HUES6 (cell line): Measurements from ENCODE around the gene JCHAIN.
"Not testable (repeated sequence)": the region's sequence is repeated elsewhere in the genome, so short reads cannot be mapped to it uniquely, and the experiment has no call there.

Source experiments
- H3K27ac ChIP-seq: 2 replicates; pipeline ENCODE4 v1.7.0; 2013; ENCODE audit warnings: low read depth, mild to moderate bottlenecking, low read length, inconsistent platforms
- H3K27me3 ChIP-seq: 2 replicates; pipeline ENCODE4 v1.6.1; 2013; ENCODE audit warnings: low read length; ENCODE audit not compliant: control insufficient read depth, insufficient read depth
- H3K36me3 ChIP-seq: 2 replicates; pipeline ENCODE4 v1.6.1; 2013; ENCODE audit warnings: low read length; ENCODE audit not compliant: control insufficient read depth, insufficient read depth
- H3K4me1 ChIP-seq: 2 replicates; pipeline ENCODE4 v1.6.1; 2013; ENCODE audit warnings: low read length; ENCODE audit not compliant: control insufficient read depth, insufficient read depth
- H3K4me3 ChIP-seq: 2 replicates; pipeline ENCODE4 v1.5.1; 2013; ENCODE audit warnings: low read depth, low read length
- H3K9ac ChIP-seq: one replicate; pipeline ENCODE4 v1.6.1; 2013; ENCODE audit warnings: mild to moderate bottlenecking, low read length
- H3K9me3 ChIP-seq: 2 replicates; pipeline ENCODE4 v1.6.1; 2013; ENCODE audit warnings: low read depth, low read length; ENCODE audit not compliant: control insufficient read depth, insufficient read depth

JCHAIN gene

DNA sequence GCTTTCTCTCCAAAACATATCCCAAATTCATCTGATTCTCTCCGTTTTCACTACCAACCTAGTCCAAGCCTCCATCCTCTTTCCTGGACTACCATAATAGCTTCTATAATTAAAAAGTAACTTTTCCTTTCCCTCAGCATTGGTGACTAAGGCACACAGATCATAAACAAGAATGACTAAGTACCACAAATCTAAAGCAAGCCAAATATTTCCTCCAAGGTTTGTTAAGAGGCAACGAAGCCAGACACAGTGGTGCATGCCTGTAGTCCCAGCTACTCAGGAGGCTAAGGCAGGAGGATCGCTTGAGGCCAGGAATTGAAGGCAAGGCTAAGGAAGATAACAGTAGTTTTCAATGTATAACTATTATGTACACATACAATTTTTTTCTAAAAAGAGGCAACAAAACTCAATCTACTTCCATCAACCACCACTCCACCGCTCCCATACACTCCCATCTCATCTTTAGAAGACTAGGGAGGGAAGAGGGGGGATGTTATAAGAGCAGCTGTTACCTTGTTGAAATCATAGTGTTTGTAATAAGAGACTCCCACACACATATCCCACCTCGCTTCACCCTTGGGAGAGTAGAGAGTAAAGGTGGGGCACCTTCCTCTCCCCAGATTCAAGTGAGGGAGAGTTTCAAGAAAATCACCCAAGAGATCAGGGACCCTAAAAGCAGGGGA is 4.2 kb upstream of the JCHAIN start:
- Histone ChIP-seq H3K9ac (no peak overlapping the region), H3K4me3 (no peak overlapping the region), H3K9me3 (no peaks in the 10 kb centered on the region), H3K27ac (no peak overlapping the region), H3K36me3 (no peaks in the 10 kb centered on the region), H3K4me1 (no peaks in the 10 kb centered on the region), H3K27me3 (peaks cover 2% of the 10 kb centered on the region; the same call in 1 of the 2 replicates)

DNA sequence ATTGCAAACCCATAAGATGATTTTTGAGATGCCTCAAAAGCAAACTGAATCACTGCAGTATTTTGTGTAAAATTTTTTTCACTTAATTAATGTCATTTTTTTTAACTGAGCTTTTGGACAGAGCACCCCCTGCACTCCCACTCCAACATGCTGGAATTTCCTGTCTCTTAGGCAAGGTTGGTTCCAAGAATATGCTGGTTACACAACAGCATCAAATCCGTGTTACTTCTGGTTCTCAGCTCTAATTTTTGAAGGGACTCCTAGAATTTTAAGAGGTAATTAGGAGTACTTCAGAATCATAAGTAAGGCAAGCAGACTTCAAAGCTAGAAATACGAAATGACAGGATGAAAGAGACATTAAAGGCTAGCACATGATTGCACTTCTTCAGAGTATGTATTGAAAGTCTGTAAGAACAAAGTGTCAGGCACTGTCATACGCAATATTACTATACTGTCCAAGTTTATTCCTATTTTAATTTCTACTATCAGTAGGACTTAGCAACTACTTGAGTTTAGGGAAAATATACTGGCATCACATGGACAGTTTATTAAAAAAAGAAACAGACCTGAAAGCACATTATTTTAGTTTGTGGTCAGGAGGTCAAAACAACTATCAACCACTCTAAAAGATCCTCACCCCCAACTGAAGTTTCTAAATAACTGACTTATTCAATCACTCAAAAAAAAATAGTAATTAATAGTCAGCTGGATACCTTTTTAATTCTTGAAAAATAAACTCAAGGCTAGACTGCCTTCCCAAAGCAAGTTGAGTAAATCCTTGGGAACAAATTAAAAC is 1.6 kb upstream of the JCHAIN start:
- no peaks in the 10 kb centered on the region for H3K9me3 ChIP-seq
- H3K4me3 ChIP-seq: no peak overlapping the region
- H3K36me3 ChIP-seq: no peaks in the 10 kb centered on the region
- H3K27ac ChIP-seq: no peak overlapping the region
- no peaks in the 10 kb centered on the region for H3K4me1 ChIP-seq
- peaks cover 2% of the 10 kb centered on the region; the same call in 1 of the 2 replicates for H3K27me3 ChIP-seq
- H3K9ac ChIP-seq: no peak overlapping the region

DNA sequence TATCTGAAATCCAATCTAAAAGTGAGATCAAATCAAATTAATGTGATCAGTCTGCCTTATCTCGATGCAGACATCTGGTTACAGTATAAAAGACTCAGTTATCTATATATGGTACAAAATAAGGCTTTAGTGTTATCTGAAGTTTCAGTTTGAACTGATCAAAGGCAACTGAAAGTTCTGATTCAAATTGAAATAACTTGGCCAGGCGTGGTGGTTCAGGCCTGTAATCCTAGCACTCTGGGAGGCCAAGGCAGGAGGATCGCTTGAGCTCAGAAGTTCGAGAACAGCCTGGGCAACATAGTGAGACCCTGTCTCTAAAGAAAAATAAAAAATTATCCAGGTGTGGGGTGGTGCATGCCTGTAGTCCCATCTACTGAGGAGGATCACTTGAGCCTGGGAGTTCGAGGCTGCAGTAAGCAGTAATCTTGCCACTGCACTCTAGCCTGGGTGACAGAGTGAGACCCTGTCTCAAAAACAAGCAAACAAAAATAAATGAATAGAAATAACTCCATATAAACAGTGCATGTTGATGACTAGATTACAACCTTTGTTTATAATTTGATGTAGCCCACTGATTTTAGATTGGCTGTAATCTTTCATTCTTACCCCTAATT is 4.9 kb downstream of the JCHAIN start:
- not testable (repeated sequence) for H3K36me3 ChIP-seq, H3K4me1 ChIP-seq, H3K9me3 ChIP-seq, H3K27me3 ChIP-seq, H3K9ac ChIP-seq, H3K4me3 ChIP-seq, H3K27ac ChIP-seq

DNA sequence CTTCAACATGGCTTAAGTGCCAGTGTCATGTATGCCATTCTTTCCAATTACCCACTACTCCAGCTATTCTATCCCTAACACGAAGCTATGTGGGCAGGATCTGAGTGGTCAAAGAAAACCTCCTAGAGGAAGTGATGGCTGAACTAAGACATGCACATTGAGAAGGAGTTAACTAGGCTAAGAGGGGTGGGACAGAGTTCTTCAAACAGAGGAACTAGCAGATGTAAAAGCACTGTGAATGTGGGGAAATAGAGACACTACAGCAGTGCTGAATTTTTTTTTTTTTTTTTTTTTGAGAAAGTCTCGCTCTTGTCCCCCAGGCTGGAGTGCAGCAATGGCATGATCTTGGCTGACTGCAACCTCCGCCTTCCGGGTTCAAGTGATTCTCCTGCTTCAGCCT is 6.2 kb downstream of the JCHAIN start:
- Histone ChIP-seq H3K36me3 (no peaks in the 10 kb centered on the region), H3K9ac (no peak overlapping the region), H3K27ac (no peak overlapping the region)

DNA sequence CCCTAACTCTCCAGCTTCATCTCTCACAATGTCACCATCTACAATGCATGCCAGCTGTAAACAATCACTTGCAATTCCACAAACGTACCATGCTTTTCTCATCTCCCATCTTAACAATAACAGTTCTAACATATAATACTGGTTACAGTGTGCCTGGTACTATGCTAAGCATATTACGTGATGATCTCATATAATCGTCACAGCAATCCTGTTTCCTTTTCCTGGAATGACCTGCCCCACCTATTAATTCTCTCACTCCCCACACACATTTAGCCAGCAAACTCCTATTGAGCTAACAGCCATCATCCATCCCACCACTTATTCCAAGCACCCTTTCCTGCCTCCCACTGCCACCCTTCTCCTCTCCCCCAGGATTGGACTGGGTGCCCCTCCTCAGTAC is 7.9 kb downstream of the JCHAIN start:
- no peak overlapping the region for H3K9ac ChIP-seq
- no peak overlapping the region for H3K27ac ChIP-seq
- H3K4me3 ChIP-seq: no peak overlapping the region
- no peaks in the 10 kb centered on the region for H3K36me3 ChIP-seq
- H3K9me3 ChIP-seq: no peaks in the 10 kb centered on the region
- no peaks in the 10 kb centered on the region for H3K27me3 ChIP-seq
- H3K4me1 ChIP-seq: no peaks in the 10 kb centered on the region

More for the DNA sequence above, 6.2 kb downstream of the JCHAIN start:
- no peaks in the 10 kb centered on the region for H3K4me1 ChIP-seq
- no peak overlapping the region for H3K4me3 ChIP-seq
- H3K27me3 ChIP-seq: no peaks in the 10 kb centered on the region
- no peaks in the 10 kb centered on the region for H3K9me3 ChIP-seq

DNA sequence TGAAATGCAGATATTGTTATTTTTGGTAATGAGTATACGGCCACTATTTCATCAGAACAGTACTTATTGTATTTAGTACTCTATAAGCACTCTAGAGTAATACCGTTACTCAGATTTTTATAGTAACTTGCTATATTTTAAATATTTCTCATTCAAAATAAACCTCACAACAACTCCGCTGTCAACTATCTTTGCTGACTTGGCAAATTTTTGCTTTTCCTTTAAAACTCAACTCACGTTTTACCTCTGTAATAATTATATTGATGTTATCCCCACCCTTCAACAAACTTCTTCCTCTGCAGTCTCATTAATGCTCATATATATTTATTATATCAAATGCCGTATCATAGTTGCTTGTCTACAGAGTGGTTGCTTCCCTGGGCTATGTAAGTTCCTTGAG is 9.0 kb downstream of the JCHAIN start:
- Histone ChIP-seq H3K4me1 (no peaks in the 10 kb centered on the region), H3K9ac (no peak overlapping the region), H3K9me3 (no peaks in the 10 kb centered on the region), H3K27ac (no peak overlapping the region), H3K27me3 (no peaks in the 10 kb centered on the region), H3K36me3 (no peaks in the 10 kb centered on the region), H3K4me3 (no peak overlapping the region)

DNA sequence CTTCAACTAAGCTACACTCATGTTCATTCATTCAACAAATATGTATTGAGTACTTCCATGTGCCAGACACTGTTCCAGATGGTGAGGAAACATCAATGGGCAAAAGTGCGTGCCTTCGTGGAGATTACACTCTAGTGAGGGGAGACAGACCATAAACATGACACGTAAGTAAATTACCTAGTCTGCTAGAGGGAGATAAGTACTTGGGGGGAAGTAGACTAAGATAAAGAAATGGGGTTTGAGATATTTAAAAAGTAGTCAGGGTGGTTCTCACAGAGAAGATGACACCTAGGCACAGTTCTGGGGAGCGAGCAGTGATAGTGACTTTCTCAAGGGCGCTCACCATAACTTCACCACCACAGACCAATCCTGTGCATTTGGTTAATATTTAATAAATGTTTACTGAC is 11.7 kb downstream of the JCHAIN start:
- H3K36me3 ChIP-seq: no peaks in the 10 kb centered on the region
- no peaks in the 10 kb centered on the region for H3K4me1 ChIP-seq

DNA sequence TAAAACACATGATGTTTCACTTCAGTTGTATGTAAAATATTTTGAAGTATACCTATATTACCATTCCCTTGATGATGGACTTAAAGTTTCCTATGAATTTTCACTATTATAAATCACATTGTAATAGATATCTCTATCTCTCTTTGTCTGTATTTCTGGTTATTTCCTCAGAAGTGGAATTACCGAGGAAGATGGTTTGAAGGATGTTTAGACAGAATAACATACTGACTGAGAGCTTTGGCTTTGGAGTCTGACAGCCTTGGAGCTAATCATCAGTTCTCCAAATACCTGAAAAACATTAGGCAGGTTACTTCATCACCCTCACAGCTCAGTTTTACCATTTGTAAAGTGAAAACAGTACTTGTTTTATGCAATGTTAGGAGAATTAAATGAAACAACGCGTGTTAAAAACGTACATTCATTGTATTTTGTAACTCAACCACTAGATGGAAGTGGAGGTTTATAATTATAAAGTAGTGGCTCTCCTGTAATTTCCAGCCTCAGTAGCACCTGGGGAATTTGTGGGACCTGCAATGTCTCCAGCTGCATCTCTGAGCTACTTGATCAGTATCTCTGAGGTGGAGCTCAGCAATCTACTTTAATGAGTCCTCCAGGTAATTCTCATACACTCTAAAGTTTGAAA is 14.3 kb downstream of the JCHAIN start:
- H3K9me3 ChIP-seq: no peaks in the 10 kb centered on the region
- H3K4me3 ChIP-seq: no peak overlapping the region
- no peak overlapping the region for H3K27ac ChIP-seq
- H3K27me3 ChIP-seq: no peaks in the 10 kb centered on the region
- H3K4me1 ChIP-seq: no peaks in the 10 kb centered on the region
- no peaks in the 10 kb centered on the region for H3K36me3 ChIP-seq
- no peak overlapping the region for H3K9ac ChIP-seq

More for the DNA sequence above, 11.7 kb downstream of the JCHAIN start:
- Histone ChIP-seq H3K4me3 (no peak overlapping the region), H3K27ac (no peak overlapping the region), H3K9me3 (no peaks in the 10 kb centered on the region), H3K9ac (no peak overlapping the region), H3K27me3 (no peaks in the 10 kb centered on the region)

DNA sequence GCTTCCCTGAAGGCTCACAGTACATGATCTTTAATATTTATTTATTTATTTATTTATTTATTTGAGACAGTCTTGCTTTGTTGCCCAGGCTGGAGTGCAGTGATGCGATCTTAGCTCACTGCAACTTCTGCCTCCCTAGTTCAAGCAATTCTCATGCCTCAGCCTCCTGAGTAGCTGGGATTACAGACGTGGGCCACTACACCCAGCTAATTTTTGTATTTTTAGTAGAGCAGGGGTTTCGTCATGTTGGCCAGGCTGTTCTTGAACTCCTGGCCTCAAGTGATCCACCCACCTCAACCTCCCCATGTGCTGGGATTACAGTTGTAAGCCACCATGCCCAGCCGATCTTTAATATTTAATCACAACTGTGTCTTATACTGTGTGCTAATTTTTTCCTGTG is 15.6 kb downstream of the JCHAIN start:
- not testable (repeated sequence) for H3K9me3 ChIP-seq, H3K27me3 ChIP-seq, H3K4me3 ChIP-seq, H3K36me3 ChIP-seq, H3K27ac ChIP-seq, H3K4me1 ChIP-seq, H3K9ac ChIP-seq

DNA sequence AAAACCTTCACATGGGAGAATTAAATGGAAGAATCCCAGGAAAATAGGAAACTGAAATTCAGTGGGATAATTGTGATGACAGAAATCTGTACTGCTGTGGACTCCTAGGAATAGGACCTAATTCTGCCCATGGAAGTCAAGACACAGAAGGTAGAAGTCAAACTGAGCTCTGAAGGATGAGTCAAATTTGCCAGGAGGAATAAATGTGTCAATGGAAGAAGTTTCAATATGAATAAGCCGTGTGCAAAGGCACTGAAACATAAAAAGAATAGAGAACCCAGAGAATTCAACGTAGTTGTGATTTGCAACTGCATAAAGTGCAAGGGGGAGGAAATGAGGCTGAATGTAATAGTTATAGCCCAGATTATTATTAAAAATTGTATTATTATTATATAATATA is 26.1 kb downstream of the JCHAIN start:
- Histone ChIP-seq H3K4me3 (no peak overlapping the region), H3K27me3 (no peaks in the 10 kb centered on the region), H3K36me3 (no peaks in the 10 kb centered on the region), H3K4me1 (no peaks in the 10 kb centered on the region), H3K9ac (no peak overlapping the region), H3K9me3 (no peaks in the 10 kb centered on the region), H3K27ac (no peak overlapping the region)
